ENCODE results near the gene C3.
A peak's percentile ranks its signal among the peaks of the same experiment; 100 is the strongest.
"Not testable (repeated sequence)": the region's sequence is repeated elsewhere in the genome, so short reads cannot be mapped to it uniquely, and the experiment has no call there.

C3 gene

GRCh38 chr19:6753178-6754031, 33.0 kb upstream of the C3 start:
- DNase-seq (ENCODE audit: extremely low read depth, low read depth), result no peak
- H3K4me3 ChIP-seq (replicated peaks; ENCODE audit: low read depth, low read length), result peak overlapping the region; percentile 33
- TF ChIP-seq CTCF (IDR thresholded peaks at IDR 0.05; ENCODE audit: low read depth, low read length, missing control alignments), result peak; percentile 28

- DNase-seq (ENCODE audit: extremely low read depth, low read depth), result no peak
- TF ChIP-seq CTCF (IDR thresholded peaks at IDR 0.05; ENCODE audit: low read depth, low read length, missing control alignments), result no peak
- peak overlapping the region; percentile 33 for H3K4me3 ChIP-seq (replicated peaks; ENCODE audit: low read depth, low read length)
Measured at GRCh38 chr19:6752256-6753177, 32.1 kb upstream of the C3 start.

- DNase-seq (ENCODE audit: extremely low read depth, low read depth), result no peak
Measured at GRCh38 chr19:6751189-6751588, 30.7 kb upstream of the C3 start.

GRCh38 chr19:6750062-6750461, 29.6 kb upstream of the C3 start:
- TF ChIP-seq CTCF (IDR thresholded peaks at IDR 0.05; ENCODE audit: low read depth, low read length, missing control alignments), result no peak
- no peak for DNase-seq (ENCODE audit: extremely low read depth, low read depth)
- H3K4me3 ChIP-seq (replicated peaks; ENCODE audit: low read depth, low read length), result no peak overlapping the region

More at GRCh38 chr19:6751189-6751588, 30.7 kb upstream of the C3 start:
- no peak for TF ChIP-seq CTCF (IDR thresholded peaks at IDR 0.05; ENCODE audit: low read depth, low read length, missing control alignments)
- H3K4me3 ChIP-seq (replicated peaks; ENCODE audit: low read depth, low read length), result no peak overlapping the region

- DNase-seq (ENCODE audit: extremely low read depth, low read depth); H3K4me3 ChIP-seq (replicated peaks; ENCODE audit: low read depth, low read length): not testable (repeated sequence)
Measured at GRCh38 chr19:6748543-6748942, 28.1 kb upstream of the C3 start.

GRCh38 chr19:6745965-6746364, 25.5 kb upstream of the C3 start:
- TF ChIP-seq CTCF (IDR thresholded peaks at IDR 0.05; ENCODE audit: low read depth, low read length, missing control alignments), result no peak
- no peak overlapping the region for H3K4me3 ChIP-seq (replicated peaks; ENCODE audit: low read depth, low read length)
- DNase-seq (ENCODE audit: extremely low read depth, low read depth), result no peak

Data from HFF-Myc (cell line).